Neural progenitor cell (in vitro differentiated cells): Measurements from ENCODE around the gene PUS3.

ENCODE experiments used
- EZH2 ChIP-seq: fragments of 200-600 bp; sonication (generic); IDR thresholded peaks from 2 replicates; pipeline ENCODE4 v1.6.1; 2017; ENCODE audit warnings: antibody characterized with exemption, mild to moderate bottlenecking, moderate library complexity
- TF ChIP-seq, protein P1 (sequence below): fragments of 200-600 bp; sonication (generic); IDR thresholded peaks from 2 replicates; pipeline ENCODE4 v1.5.1; 2017; ENCODE audit warnings: antibody characterized with exemption, mild to moderate bottlenecking

DNA sequence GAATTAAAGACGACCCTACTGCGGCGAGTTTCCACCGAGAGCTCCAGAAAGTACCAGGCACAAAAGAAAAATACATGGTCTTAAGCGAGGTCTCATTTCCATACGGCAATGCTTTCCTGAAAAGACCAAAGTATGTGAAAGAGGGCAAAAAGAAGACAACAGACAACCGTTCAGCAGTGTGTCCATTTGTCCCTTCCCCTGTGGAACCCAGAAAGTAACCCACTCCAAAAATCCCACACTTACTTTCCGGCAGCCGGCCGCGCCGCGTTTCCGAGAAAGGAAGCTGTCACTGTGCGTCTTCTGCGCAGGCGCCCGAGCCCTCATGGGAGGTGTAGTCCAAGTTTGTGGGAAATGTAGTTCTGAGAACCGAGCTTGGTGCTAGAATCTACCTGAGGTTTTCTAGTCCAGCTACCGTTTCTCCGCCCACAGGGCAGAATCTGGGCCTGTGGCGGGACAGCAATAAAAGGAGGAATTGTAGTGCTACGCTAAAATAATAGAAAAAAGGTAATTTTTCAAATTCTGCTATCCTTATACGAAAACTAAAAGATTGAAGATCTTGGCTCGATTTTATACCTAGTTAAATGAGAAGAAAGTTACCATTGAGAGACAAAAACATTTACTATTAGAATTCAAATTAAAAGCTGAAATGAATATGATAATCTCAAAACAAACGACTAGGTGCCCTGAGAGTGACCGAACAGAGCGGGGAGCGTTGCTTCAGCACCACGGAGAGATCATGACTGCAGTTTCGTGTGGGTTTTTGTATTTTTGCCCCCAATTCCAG lies at the start of gene PUS3:
- TF ChIP-seq, protein P1, sequence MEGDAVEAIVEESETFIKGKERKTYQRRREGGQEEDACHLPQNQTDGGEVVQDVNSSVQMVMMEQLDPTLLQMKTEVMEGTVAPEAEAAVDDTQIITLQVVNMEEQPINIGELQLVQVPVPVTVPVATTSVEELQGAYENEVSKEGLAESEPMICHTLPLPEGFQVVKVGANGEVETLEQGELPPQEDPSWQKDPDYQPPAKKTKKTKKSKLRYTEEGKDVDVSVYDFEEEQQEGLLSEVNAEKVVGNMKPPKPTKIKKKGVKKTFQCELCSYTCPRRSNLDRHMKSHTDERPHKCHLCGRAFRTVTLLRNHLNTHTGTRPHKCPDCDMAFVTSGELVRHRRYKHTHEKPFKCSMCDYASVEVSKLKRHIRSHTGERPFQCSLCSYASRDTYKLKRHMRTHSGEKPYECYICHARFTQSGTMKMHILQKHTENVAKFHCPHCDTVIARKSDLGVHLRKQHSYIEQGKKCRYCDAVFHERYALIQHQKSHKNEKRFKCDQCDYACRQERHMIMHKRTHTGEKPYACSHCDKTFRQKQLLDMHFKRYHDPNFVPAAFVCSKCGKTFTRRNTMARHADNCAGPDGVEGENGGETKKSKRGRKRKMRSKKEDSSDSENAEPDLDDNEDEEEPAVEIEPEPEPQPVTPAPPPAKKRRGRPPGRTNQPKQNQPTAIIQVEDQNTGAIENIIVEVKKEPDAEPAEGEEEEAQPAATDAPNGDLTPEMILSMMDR = no peak
- no peak for TF ChIP-seq EZH2
